HepG2 (cell line): ENCODE data around the gene STAB2. TPM values are rescaled to one million over a fixed set of nuclear protein-coding genes. Genes with fewer than 3 reads are reported as not detected.

ENCODE experiments used
- ATAC-seq: fragments of 200-7000 bp; cut with Tn5 transposase; 3 replicates; pipeline ENCODE4 v1.9.1; 2020; ENCODE audit warnings: mild to moderate bottlenecking, moderate library complexity
- BruUV-seq: library from RNA; stranded (reverse); fragments of 400-500 nt; replicated peaks from 2 replicates; lab custom pipeline; 2021; lab: Mats Ljungman, UMichigan
- CTCF ChIA-PET: fragments of 300-600 bp; formaldehyde crosslinking; extraction: SDS; loops from one replicate; lab custom pipeline; 2021; ENCODE audit warnings: low total read pairs, inconsistent platforms, low intra/inter-chr PET ratio; lab: Yijun Ruan, JAX
- POLR2A ChIA-PET: fragments of 350-600 bp; sonication (Branson Sonifier 250); formaldehyde crosslinking; loops from one replicate; lab custom pipeline; 2020; ENCODE audit warnings: antibody characterized with exemption, inconsistent platforms; lab: Yijun Ruan, JAX
- DNase-seq: peaks from one replicate; pipeline ENCODE4 v3.0.0-alpha.2; 2015; ENCODE audit warnings: low spot score
- FAIRE-seq: peaks from 3 replicates; lab custom pipeline; 2011; peaks lifted over from hg19 to GRCh38; lab: Jason Lieb, UNC
- H2AFZ ChIP-seq: one replicate; pipeline ENCODE4 v1.6.1; 2011; ENCODE audit warnings: low read length, inconsistent platforms
- H3K27ac ChIP-seq: fragments of 300-600 bp; 3 replicates; pipeline ENCODE4 v1.8.0; 2011; ENCODE audit warnings: mixed run types, mild to moderate bottlenecking, mixed read lengths, low read length, inconsistent platforms; ENCODE audit not compliant: insufficient read depth; ENCODE audit errors: extremely low read length
- H3K27me3 ChIP-seq, 2 experiments: fragments of 200-600 bp in 1 of 2; 2 replicates in 1 of 2; 3 replicates in 1 of 2; pipeline versions ENCODE4 v1.6.0 to v1.8.0; 2011; ENCODE audit warnings: low read length in 2 of 2, mild to moderate bottlenecking in 2 of 2, moderate library complexity in 2 of 2, inconsistent platforms in 1 of 2; ENCODE audit not compliant: insufficient read depth in 2 of 2, control insufficient read depth in 1 of 2
- H3K36me3 ChIP-seq, 2 experiments: fragments of 200-600 bp in 1 of 2; replicated peaks in 1 of 2; 2 replicates in 1 of 2; 3 replicates in 1 of 2; pipeline versions ENCODE4 v1.5.1 to v1.8.0; 2011; ENCODE audit warnings: low read length in 2 of 2, inconsistent platforms in 1 of 2; ENCODE audit not compliant: insufficient read depth in 2 of 2, control insufficient read depth in 1 of 2
- H3K4me1 ChIP-seq: 2 replicates; pipeline ENCODE4 v1.5.1; 2012; ENCODE audit warnings: low read length, inconsistent platforms; ENCODE audit not compliant: insufficient read depth
- H3K4me2 ChIP-seq: 2 replicates; pipeline ENCODE4 v1.6.0; 2011; ENCODE audit warnings: low read depth, low read length, inconsistent platforms
- H3K4me3 ChIP-seq, 3 experiments: fragments of 200-600 bp in 1 of 3; sonication (generic), shearing (Covaris generic) in 1 of 3; replicated peaks in 1 of 3; 2 replicates each; pipeline ENCODE4 v1.5.1; 2011 to 2016; ENCODE audit warnings: low read length in 3 of 3, inconsistent platforms in 2 of 3, low read depth in 2 of 3, mild to moderate bottlenecking in 2 of 3, control low read depth in 1 of 3, mixed read lengths in 1 of 3; ENCODE audit not compliant: insufficient read depth in 1 of 3
- H3K79me2 ChIP-seq: one replicate; pipeline ENCODE4 v1.6.1; 2011; ENCODE audit warnings: low read length, inconsistent platforms; ENCODE audit not compliant: insufficient read depth
- H3K9ac ChIP-seq: 2 replicates; pipeline ENCODE4 v1.6.0; 2011; ENCODE audit warnings: mild to moderate bottlenecking, low read depth, low read length, inconsistent platforms; ENCODE audit not compliant: insufficient read depth
- H3K9me3 ChIP-seq: 2 replicates; pipeline ENCODE4 v1.5.1; 2012; ENCODE audit warnings: mild to moderate bottlenecking, low read length
- H4K20me1 ChIP-seq: 2 replicates; pipeline ENCODE4 v1.6.0; 2011; ENCODE audit warnings: inconsistent platforms, mild to moderate bottlenecking, low read length, moderate library complexity; ENCODE audit not compliant: insufficient read depth
- ASH2L ChIP-seq: fragments of 300-600, 200-600 bp; sonication (generic); IDR thresholded peaks from 2 replicates; pipeline ENCODE4 v1.7.0; 2017; ENCODE audit warnings: low read depth, mild to moderate bottlenecking, moderate library complexity, mixed read lengths, low read length; ENCODE audit not compliant: insufficient read length
- ELF3 ChIP-seq: IDR thresholded peaks from 2 replicates; pipeline ENCODE4 v1.6.1; 2016; ENCODE audit warnings: missing genetic modification reagents, missing compliant biosample characterization
- FOXC1 ChIP-seq: sonication (generic); formaldehyde crosslinking; IDR thresholded peaks from 2 replicates; pipeline ENCODE4 v1.8.0; 2022; ENCODE audit warnings: mild to moderate bottlenecking, missing genetic modification reagents, borderline replicate concordance
- GATAD2A ChIP-seq: IDR thresholded peaks from 2 replicates; pipeline ENCODE4 v1.6.1; 2016
- IKZF4 ChIP-seq: sonication (generic); formaldehyde crosslinking; IDR thresholded peaks from 2 replicates; pipeline ENCODE4 v1.5.1; 2020; ENCODE audit warnings: borderline replicate concordance, mild to moderate bottlenecking, low read depth, missing genetic modification reagents; ENCODE audit errors: not compliant biosample characterization
- MAZ ChIP-seq, 2 experiments: sonication (generic) in 1 of 2; formaldehyde crosslinking in 1 of 2; IDR thresholded peaks; 2 replicates each; pipeline versions ENCODE4 v1.5.0 to v1.6.1; 2012 to 2020; ENCODE audit warnings: low read depth in 2 of 2, mild to moderate bottlenecking in 2 of 2, borderline replicate concordance in 1 of 2, improper control_type of control experiment in 1 of 2, low read length in 1 of 2, missing genetic modification reagents in 1 of 2, moderate library complexity in 1 of 2
- MBNL3 ChIP-seq: fragments of 250-450 bp; sonication (Bioruptor Pico); conservative IDR thresholded peaks from 2 replicates; pipeline ENCODE4 v1.8.0; 2022; ENCODE audit warnings: mild to moderate bottlenecking, inconsistent platforms
- NR2F2 ChIP-seq: IDR thresholded peaks from 2 replicates; pipeline ENCODE4 v1.6.1; 2012; ENCODE audit warnings: low read depth, inconsistent platforms, borderline replicate concordance
- SMC3 ChIP-seq: IDR thresholded peaks from 2 replicates; pipeline ENCODE4 v1.6.1; 2011; ENCODE audit warnings: low read length, improper control_type of control experiment
- SOX5 ChIP-seq: IDR thresholded peaks from 2 replicates; pipeline ENCODE4 v1.6.1; 2016; ENCODE audit warnings: borderline replicate concordance
- SUZ12 ChIP-seq: fragments of 150-350 bp; IDR thresholded peaks from 2 replicates; pipeline ENCODE4 v1.6.1; 2014; ENCODE audit warnings: low read depth, low read length
- ZNF10 ChIP-seq: sonication (generic); formaldehyde crosslinking; IDR thresholded peaks from 2 replicates; pipeline ENCODE4 v1.4.0; 2020; ENCODE audit warnings: mild to moderate bottlenecking, low read depth, missing genetic modification reagents, borderline replicate concordance
- ZNF788 ChIP-seq: sonication (generic); formaldehyde crosslinking; IDR thresholded peaks from 2 replicates; pipeline ENCODE4 v1.5.0; 2020; ENCODE audit warnings: mild to moderate bottlenecking, missing genetic modification reagents, borderline replicate concordance
- WGBS: methylation state at CpG from one replicate; pipeline ENCODE4 v1.1.6; 2017; ENCODE audit warnings: low lambda C conversion rate; 5-methylcytosine and 5-hydroxymethylcytosine counted together
- in situ Hi-C: cut with HindIII; loops from 2 replicates; pipeline ENCODE4 v1.10.0; 2017; ENCODE audit warnings: low pct_unique_long_range_greater_than_20kb; ENCODE audit not compliant: extremely low pct_ligation_motif_present
- intact Hi-C: fragments of 100-400 bp; cut with micrococcal nuclease; formaldehyde crosslinking; loops from one replicate; pipeline ENCODE4 v1.10.0; 2022; ENCODE audit not compliant: unreplicated experiment
- polyA plus RNA-seq, 8 experiments: library from polyadenylated mRNA; depleted of rRNA in 3 of 8; stranded (reverse) in 7 of 8; unstranded in 1 of 8; fragments of >200 nt; fragmentation: Illumina TruSeq in 4 of 8; extraction: Trizol in 4 of 8; gene quantifications; 2 replicates each; pipeline versions ENCODE4 v1.2.1 to v1.2.3, GENCODE V29; 2011 to 2016; ENCODE audit warnings: low read depth in 4 of 8, missing spikeins in 1 of 8, mixed read lengths in 1 of 8; ENCODE audit not compliant: insufficient read depth in 1 of 8
- total RNA-seq, 5 experiments: library from RNA; depleted of rRNA; stranded (reverse); fragments of >200 nt; fragmentation: Illumina TruSeq; extraction: Trizol; gene quantifications; 2 replicates each; pipeline ENCODE4 v1.2.3, GENCODE V29; 2016; ENCODE audit warnings: low read depth in 1 of 5
- TF ChIP-seq, protein P1 (sequence below): sonication (generic); formaldehyde crosslinking; IDR thresholded peaks from 2 replicates; pipeline ENCODE4 v1.5.1; 2020; ENCODE audit warnings: missing genetic modification reagents, mild to moderate bottlenecking, borderline replicate concordance
- TF ChIP-seq, protein P2 (sequence below): sonication (generic); formaldehyde crosslinking; IDR thresholded peaks from 2 replicates; pipeline ENCODE4 v1.5.0; 2020; ENCODE audit warnings: mild to moderate bottlenecking, missing genetic modification reagents
- TF ChIP-seq, protein P3 (sequence below): IDR thresholded peaks from 2 replicates; pipeline ENCODE4 v1.6.1; 2016; ENCODE audit warnings: low read depth, control low read depth

Gene STAB2
- total and polyA plus RNA-seq, 2 of the 13 experiments (the other 11 are each of a cell fraction or from before 2014, with no cell fraction given) = not detected

DNA sequence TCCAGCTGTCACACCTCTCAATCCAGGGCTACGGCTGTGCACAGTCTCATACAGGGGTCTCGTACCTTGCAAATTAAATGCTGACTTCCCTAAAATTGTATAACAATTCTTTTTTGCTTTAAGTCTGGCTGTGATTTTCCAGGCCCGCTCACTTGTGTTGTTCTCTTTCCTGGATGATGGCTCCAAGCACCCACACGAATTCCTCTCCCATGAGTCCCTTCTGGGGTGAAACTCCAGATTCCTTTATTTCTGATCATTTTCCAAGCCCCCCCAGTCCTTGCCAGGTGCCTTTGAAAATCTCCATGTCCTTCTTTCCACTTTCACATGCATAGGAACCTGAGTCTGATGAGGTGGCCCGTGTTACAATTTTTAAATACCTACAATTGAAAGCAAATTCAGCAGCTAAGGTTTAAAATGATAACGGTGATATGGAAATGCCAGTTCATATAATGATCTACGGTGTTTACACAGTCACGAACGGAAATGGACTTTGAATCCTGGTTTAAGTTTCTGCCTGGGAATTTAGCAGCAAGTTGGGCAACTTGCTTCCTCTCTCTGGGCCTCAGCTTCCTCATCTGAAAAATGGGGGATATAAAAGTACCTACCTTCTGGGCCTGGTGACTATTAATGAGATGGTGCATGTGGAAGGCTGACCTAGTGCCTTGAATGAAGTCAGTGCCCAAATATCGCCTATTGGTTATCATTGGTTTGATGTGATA, 85.5 kb downstream of the STAB2 start (continued):
- TF ChIP-seq IKZF4 (CRISPR knock-in tag) (no peak), GATAD2A (peak; percentile 29; the same call in 1 of the 2 replicates), SMC3 (no peak), MBNL3 (CRISPR knock-in tag) (no peak), ELF3 (CRISPR knock-in tag) (peak; percentile 74), SUZ12 (no peak)
- TF ChIP-seq, protein P1, sequence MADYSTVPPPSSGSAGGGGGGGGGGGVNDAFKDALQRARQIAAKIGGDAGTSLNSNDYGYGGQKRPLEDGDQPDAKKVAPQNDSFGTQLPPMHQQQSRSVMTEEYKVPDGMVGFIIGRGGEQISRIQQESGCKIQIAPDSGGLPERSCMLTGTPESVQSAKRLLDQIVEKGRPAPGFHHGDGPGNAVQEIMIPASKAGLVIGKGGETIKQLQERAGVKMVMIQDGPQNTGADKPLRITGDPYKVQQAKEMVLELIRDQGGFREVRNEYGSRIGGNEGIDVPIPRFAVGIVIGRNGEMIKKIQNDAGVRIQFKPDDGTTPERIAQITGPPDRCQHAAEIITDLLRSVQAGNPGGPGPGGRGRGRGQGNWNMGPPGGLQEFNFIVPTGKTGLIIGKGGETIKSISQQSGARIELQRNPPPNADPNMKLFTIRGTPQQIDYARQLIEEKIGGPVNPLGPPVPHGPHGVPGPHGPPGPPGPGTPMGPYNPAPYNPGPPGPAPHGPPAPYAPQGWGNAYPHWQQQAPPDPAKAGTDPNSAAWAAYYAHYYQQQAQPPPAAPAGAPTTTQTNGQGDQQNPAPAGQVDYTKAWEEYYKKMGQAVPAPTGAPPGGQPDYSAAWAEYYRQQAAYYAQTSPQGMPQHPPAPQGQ (CRISPR knock-in tag) = no peak
- TF ChIP-seq, protein P2, sequence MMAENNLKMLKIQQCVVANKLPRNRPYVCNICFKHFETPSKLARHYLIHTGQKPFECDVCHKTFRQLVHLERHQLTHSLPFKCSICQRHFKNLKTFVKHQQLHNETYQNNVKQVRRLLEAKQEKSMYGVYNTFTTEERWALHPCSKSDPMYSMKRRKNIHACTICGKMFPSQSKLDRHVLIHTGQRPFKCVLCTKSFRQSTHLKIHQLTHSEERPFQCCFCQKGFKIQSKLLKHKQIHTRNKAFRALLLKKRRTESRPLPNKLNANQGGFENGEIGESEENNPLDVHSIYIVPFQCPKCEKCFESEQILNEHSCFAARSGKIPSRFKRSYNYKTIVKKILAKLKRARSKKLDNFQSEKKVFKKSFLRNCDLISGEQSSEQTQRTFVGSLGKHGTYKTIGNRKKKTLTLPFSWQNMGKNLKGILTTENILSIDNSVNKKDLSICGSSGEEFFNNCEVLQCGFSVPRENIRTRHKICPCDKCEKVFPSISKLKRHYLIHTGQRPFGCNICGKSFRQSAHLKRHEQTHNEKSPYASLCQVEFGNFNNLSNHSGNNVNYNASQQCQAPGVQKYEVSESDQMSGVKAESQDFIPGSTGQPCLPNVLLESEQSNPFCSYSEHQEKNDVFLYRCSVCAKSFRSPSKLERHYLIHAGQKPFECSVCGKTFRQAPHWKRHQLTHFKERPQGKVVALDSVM (CRISPR knock-in tag) = no peak

DNA sequence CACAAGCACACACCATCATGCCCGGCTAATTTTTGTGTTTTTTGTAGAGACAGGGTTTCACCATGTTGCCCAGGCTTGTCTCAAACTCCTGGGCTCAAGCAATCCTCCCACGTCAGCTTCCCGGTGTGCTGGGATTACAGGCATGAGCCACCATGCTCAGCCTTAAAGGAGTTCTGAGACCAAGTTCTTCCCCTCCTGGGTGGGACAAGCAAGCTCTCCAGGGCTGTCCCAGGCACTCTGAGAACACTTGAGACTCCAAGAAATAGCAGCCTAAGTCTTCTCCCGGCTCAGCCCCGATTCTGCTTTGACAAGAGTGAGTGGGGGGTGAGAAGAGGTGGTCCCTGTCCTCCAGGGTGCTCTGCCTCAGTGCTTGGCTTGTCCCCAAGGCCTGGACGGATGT, 86.4 kb downstream of the STAB2 start:
- Histone ChIP-seq H3K36me3 (no peaks in the 10 kb centered on the region), H3K79me2 (no peaks in the 10 kb centered on the region), H3K9me3 (no peaks in the 10 kb centered on the region), H3K27ac (no peak overlapping the region), H3K27me3 (peaks cover 0 to 5% of the 10 kb centered on the region in 2 experiments; a peak in 2 of 5 replicates), H3K4me2 (peak overlapping the region; percentile 48), H2AFZ (no peak overlapping the region), H3K4me1 (peaks cover 31% of the 10 kb centered on the region), H3K9ac (no peak overlapping the region), H4K20me1 (no peaks in the 10 kb centered on the region), H3K4me3 (no peak overlapping the region)
- in situ Hi-C loops (no loop called here), intact Hi-C loops (no loop called here)
- WGBS = 55% methylated on average over 4 of the region's 6 CpGs
- FAIRE-seq = no peak
- no peak for ATAC-seq
- CTCF ChIA-PET = no interaction called here
- POLR2A ChIA-PET = no interaction called here
- no TSS peak for BruUV-seq
- DNase-seq = no peak
- TF ChIP-seq NR2F2 = no peak
- TF ChIP-seq ZNF788 (CRISPR knock-in tag) = no peak
- no peak for TF ChIP-seq ASH2L
- TF ChIP-seq MAZ (IDR thresholded peaks at IDR 0.05; ENCODE audit: borderline replicate concordance, low read depth, low read length) = no peak
- TF ChIP-seq MAZ (CRISPR knock-in tag; IDR thresholded peaks at IDR 0.05; ENCODE audit: low read depth) = no peak
- no peak for TF ChIP-seq SOX5 (CRISPR knock-in tag)
- TF ChIP-seq FOXC1 (CRISPR knock-in tag) = no peak
- TF ChIP-seq, protein P3, sequence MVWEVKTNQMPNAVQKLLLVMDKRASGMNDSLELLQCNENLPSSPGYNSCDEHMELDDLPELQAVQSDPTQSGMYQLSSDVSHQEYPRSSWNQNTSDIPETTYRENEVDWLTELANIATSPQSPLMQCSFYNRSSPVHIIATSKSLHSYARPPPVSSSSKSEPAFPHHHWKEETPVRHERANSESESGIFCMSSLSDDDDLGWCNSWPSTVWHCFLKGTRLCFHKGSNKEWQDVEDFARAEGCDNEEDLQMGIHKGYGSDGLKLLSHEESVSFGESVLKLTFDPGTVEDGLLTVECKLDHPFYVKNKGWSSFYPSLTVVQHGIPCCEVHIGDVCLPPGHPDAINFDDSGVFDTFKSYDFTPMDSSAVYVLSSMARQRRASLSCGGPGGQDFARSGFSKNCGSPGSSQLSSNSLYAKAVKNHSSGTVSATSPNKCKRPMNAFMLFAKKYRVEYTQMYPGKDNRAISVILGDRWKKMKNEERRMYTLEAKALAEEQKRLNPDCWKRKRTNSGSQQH (CRISPR knock-in tag) = no peak
- TF ChIP-seq ZNF10 (CRISPR knock-in tag) = no peak
